Effector CD4-positive, alpha-beta T cell (primary cell): ENCODE measurements around the gene IL19.
A peak's percentile ranks its signal among the peaks of the same experiment; 100 is the strongest.

ENCODE experiments used
- DNase-seq: peaks from one replicate; pipeline ENCODE4 v3.0.0-alpha.2; 2020

The IL19 gene

GRCh38 chr1:206864939-206865671 is 94.5 kb downstream of the IL19 start, which contains the start of gene IL20:
IL20 (plus strand) TSS chr1:206865623; CDS start chr1:206865853, 230 bp downstream.
- peak; percentile 85 for DNase-seq

- DNase-seq, result no peak
Measured at GRCh38 chr1:206866062-206866461, 95.5 kb downstream of the IL19 start.

- DNase-seq, result no peak
Measured at GRCh38 chr1:206867239-206867638, 96.7 kb downstream of the IL19 start.

GRCh38 chr1:206867716-206868115 is 97.1 kb downstream of the IL19 start:
- DNase-seq, result no peak

- no peak for DNase-seq
Measured at GRCh38 chr1:206868264-206868663, 97.7 kb downstream of the IL19 start.

GRCh38 chr1:206872139-206872538 is 101.6 kb downstream of the IL19 start:
- no peak for DNase-seq

- DNase-seq, result no peak
Measured at GRCh38 chr1:206873603-206874188, 103.1 kb downstream of the IL19 start.

GRCh38 chr1:206875752-206876377 is 105.3 kb downstream of the IL19 start:
- no peak for DNase-seq

GRCh38 chr1:206878456-206878855 is 107.9 kb downstream of the IL19 start:
- no peak for DNase-seq

GRCh38 chr1:206880314-206880713 is 109.7 kb downstream of the IL19 start:
- no peak for DNase-seq

GRCh38 chr1:206882555-206882954 is 112.0 kb downstream of the IL19 start:
- no peak for DNase-seq

- DNase-seq, result no peak
Measured at GRCh38 chr1:206883160-206883559, 112.6 kb downstream of the IL19 start.

GRCh38 chr1:206883876-206884275 is 113.3 kb downstream of the IL19 start:
- DNase-seq, result no peak

- DNase-seq, result no peak
Measured at GRCh38 chr1:206885341-206886060, 114.9 kb downstream of the IL19 start.

- DNase-seq, result no peak
Measured at GRCh38 chr1:206886831-206887230, 116.3 kb downstream of the IL19 start.

- no peak for DNase-seq
Measured at GRCh38 chr1:206887701-206888100, 117.1 kb downstream of the IL19 start.

- DNase-seq, result no peak
Measured at GRCh38 chr1:206890125-206891060, 119.8 kb downstream of the IL19 start.

GRCh38 chr1:206891412-206891811 is 120.8 kb downstream of the IL19 start:
- no peak for DNase-seq
